Fibroblast of lung (primary cell): ENCODE data around the gene SLC44A4.

Experiments
- CTCF ChIP-seq, 2 donors: IDR thresholded peaks in 1 of 2; conservative IDR thresholded peaks in 1 of 2; 1 replicate in 1 of 2; 2 replicates in 1 of 2; pipeline ENCODE4 v1.5.1; 2011 to 2012; ENCODE audit warnings: low read length in 2 of 2, control low read depth in 1 of 2, inconsistent platforms in 1 of 2, low read depth in 1 of 2, mild to moderate bottlenecking in 1 of 2
- EZH2 ChIP-seq: IDR thresholded peaks from 2 replicates; pipeline ENCODE4 v1.5.1; 2012; ENCODE audit warnings: low read length, control low read depth, mild to moderate bottlenecking; ENCODE audit errors: missing control alignments

- TF ChIP-seq CTCF (conservative IDR thresholded peaks at IDR 0.05 in 1 of 2, IDR thresholded peaks at IDR 0.05 in 1 of 2; ENCODE audit: low read depth in 1 of 2, low read length in 2 of 2) (no peak), EZH2 (no peak)
Observed at GRCh38 chr6:31900917-31901414, 22.2 kb upstream of the SLC44A4 start.
